Stomach smooth muscle (tissue), 2 donors: ENCODE data around the gene TREML2.

Experiments
- H3K27ac ChIP-seq: one replicate; pipeline ENCODE4 v1.7.0; 2013; ENCODE audit warnings: mild to moderate bottlenecking, low read length, inconsistent platforms
- H3K27me3 ChIP-seq, 2 donors: one replicate each; pipeline ENCODE4 v1.7.0; 2013; ENCODE audit warnings: low read length in 2 of 2; ENCODE audit not compliant: insufficient read depth in 2 of 2, control insufficient read depth in 1 of 2
- H3K36me3 ChIP-seq, 2 donors: one replicate each; pipeline ENCODE4 v1.7.0; 2013; ENCODE audit warnings: low read length in 2 of 2; ENCODE audit not compliant: control insufficient read depth in 2 of 2, insufficient read depth in 2 of 2
- H3K4me1 ChIP-seq: one replicate; pipeline ENCODE4 v1.7.0; 2013; ENCODE audit warnings: low read length; ENCODE audit not compliant: control insufficient read depth, insufficient read depth
- H3K4me3 ChIP-seq, 2 donors: one replicate each; pipeline ENCODE4 v1.7.0; 2013; ENCODE audit warnings: low read length in 2 of 2
- H3K9ac ChIP-seq, 2 donors: one replicate each; pipeline ENCODE4 v1.7.0; 2013; ENCODE audit warnings: low read length in 2 of 2, mild to moderate bottlenecking in 1 of 2
- H3K9me3 ChIP-seq, 2 donors: one replicate each; pipeline ENCODE4 v1.7.0; 2013; ENCODE audit warnings: low read length in 2 of 2; ENCODE audit not compliant: control insufficient read depth in 2 of 2
- donor health status: healthy.
- donor health status: Pancreatic carcinoma.

The TREML2 gene

GRCh38 chr6:41177287-41177686, 23.7 kb downstream of the TREML2 start:
- no peaks in the 10 kb centered on the region for H3K36me3 ChIP-seq
- H3K27me3 ChIP-seq, result no peaks in the 10 kb centered on the region
- no peaks in the 10 kb centered on the region for H3K4me1 ChIP-seq
- H3K9me3 ChIP-seq, result no peaks in the 10 kb centered on the region
- no peak overlapping the region for H3K9ac ChIP-seq
- H3K4me3 ChIP-seq, result no peak overlapping the region
- H3K27ac ChIP-seq, result no peak overlapping the region

- no peaks in the 10 kb centered on the region for H3K9me3 ChIP-seq
- peaks cover 0 to 3% of the 10 kb centered on the region in 2 donors for H3K27me3 ChIP-seq
- no peak overlapping the region for H3K9ac ChIP-seq
- no peaks in the 10 kb centered on the region for H3K36me3 ChIP-seq
- no peak overlapping the region for H3K4me3 ChIP-seq
- no peaks in the 10 kb centered on the region for H3K4me1 ChIP-seq
- no peak overlapping the region for H3K27ac ChIP-seq
Observed at GRCh38 chr6:41176189-41176588, 24.8 kb downstream of the TREML2 start.

DNA sequence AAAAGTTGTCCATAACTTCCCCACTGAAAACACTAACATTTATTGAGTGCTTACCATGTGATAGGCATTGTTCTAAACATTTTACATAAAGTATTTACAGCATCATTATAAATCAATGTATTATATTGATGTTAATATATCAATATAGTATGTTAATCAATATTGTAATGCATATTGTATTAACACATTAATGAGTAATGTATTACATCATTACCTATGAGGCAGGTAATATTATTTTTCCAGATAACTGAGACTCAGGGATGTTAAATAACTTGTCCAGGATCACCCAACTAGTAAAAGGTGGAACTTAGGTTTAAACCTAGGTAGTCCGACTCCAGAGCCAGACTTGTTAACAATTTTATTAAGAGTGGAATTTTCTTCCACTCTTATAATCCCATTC, 25.9 kb downstream of the TREML2 start:
- H3K4me3 ChIP-seq, result no peak overlapping the region
- peaks cover 0 to 4% of the 10 kb centered on the region in 2 donors for H3K27me3 ChIP-seq
- no peaks in the 10 kb centered on the region for H3K36me3 ChIP-seq
- H3K9ac ChIP-seq, result no peak overlapping the region
- H3K27ac ChIP-seq, result no peak overlapping the region
- no peaks in the 10 kb centered on the region for H3K4me1 ChIP-seq
- no peaks in the 10 kb centered on the region for H3K9me3 ChIP-seq

DNA sequence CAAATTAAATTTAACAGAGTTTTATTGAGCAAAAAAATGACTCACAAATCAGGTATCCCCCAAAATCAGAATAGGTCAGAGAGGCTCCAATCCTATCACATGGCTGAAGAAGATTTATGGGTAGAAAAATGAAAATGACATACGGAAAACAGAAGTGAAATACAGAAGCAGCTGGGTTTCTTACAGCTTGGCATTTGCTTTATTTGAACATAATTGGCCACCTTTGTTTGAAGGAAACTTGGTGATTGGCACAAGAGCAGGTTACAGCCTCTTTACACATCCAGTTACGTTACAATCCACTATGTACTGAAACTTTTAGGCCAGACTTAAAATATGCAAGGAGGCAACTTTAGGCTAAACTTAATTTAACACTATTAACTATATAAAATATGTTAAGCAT, 26.3 kb downstream of the TREML2 start:
- Histone ChIP-seq H3K9me3 (no peaks in the 10 kb centered on the region), H3K27me3 (peaks cover 0 to 4% of the 10 kb centered on the region in 2 donors), H3K4me3 (no peak overlapping the region), H3K36me3 (no peaks in the 10 kb centered on the region), H3K9ac (no peak overlapping the region), H3K27ac (no peak overlapping the region), H3K4me1 (no peaks in the 10 kb centered on the region)

DNA sequence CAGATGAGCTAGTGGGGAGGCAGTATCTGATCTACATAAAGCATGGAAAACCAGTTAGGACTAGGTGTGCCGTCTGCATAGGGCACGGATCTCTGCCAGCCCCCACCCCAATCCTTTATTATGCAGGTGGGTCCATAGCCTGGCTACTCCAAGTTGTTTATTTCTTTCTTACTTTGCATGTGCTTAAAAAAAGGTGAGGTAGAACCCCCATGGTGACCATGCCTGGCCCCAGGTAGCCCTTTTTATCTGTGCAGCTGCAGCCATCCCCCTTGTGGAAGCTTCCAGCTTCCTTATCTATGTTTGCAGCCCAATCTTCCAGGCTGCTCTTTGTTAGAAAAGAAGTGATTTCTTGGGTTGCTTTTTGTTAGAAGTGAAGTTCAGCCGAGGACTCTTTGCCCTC, 29.0 kb downstream of the TREML2 start:
- H3K9me3 ChIP-seq, result no peaks in the 10 kb centered on the region
- no peaks in the 10 kb centered on the region for H3K4me1 ChIP-seq
- H3K9ac ChIP-seq, result no peak overlapping the region
- no peak overlapping the region for H3K4me3 ChIP-seq
- no peaks in the 10 kb centered on the region for H3K36me3 ChIP-seq
- H3K27me3 ChIP-seq, result peaks cover 0 to 4% of the 10 kb centered on the region in 2 donors
- H3K27ac ChIP-seq, result no peak overlapping the region

- H3K9ac ChIP-seq, result no peak overlapping the region
- peaks cover 0 to 4% of the 10 kb centered on the region in 2 donors for H3K27me3 ChIP-seq
- H3K27ac ChIP-seq, result no peak overlapping the region
- H3K36me3 ChIP-seq, result no peaks in the 10 kb centered on the region
- no peaks in the 10 kb centered on the region for H3K9me3 ChIP-seq
- no peak overlapping the region for H3K4me3 ChIP-seq
- H3K4me1 ChIP-seq, result no peaks in the 10 kb centered on the region
Observed at GRCh38 chr6:41170547-41171160, 30.3 kb downstream of the TREML2 start.

GRCh38 chr6:41167173-41167963, 33.6 kb downstream of the TREML2 start:
- no peaks in the 10 kb centered on the region for H3K4me1 ChIP-seq
- no peak overlapping the region for H3K27ac ChIP-seq
- H3K4me3 ChIP-seq, result no peak overlapping the region
- H3K36me3 ChIP-seq, result no peaks in the 10 kb centered on the region
- H3K9me3 ChIP-seq, result no peaks in the 10 kb centered on the region
- no peak overlapping the region for H3K9ac ChIP-seq
- peaks cover 0 to 4% of the 10 kb centered on the region in 2 donors for H3K27me3 ChIP-seq

DNA sequence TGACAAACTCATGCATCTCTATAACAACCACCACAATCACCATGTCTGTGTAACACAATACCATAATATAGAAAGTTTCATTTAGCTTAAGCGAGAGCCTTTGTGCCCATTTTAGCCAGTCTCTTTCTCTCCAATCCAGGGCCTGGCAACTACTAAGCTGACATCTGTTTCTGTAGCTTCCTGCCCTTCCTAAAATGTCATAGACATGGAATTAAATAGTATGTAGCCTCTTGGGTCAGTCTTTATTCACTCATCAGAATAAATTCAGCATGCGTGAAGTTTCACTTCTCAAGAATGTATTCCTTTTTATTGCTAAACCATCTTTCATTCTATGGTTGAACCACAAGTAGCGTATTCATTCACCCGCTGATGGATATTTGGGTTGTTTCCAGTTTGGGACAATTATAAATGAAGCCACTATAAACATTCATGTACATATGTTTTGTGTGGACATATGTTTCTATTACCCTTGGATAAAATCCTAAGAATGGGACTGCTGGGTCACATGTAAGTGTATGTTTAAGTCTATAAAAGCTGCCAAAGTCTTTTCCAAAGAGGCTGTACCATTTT, 36.3 kb downstream of the TREML2 start:
- Histone ChIP-seq H3K9me3 (no peaks in the 10 kb centered on the region), H3K27me3 (peaks cover 0 to 5% of the 10 kb centered on the region in 2 donors), H3K4me3 (no peak overlapping the region), H3K27ac (no peak overlapping the region), H3K4me1 (no peaks in the 10 kb centered on the region), H3K36me3 (no peaks in the 10 kb centered on the region), H3K9ac (no peak overlapping the region)

- Histone ChIP-seq H3K4me3 (no peak overlapping the region), H3K27ac (no peak overlapping the region), H3K4me1 (no peaks in the 10 kb centered on the region), H3K9me3 (no peaks in the 10 kb centered on the region), H3K9ac (no peak overlapping the region), H3K36me3 (no peaks in the 10 kb centered on the region), H3K27me3 (peaks cover 0 to 8% of the 10 kb centered on the region in 2 donors)
Observed at GRCh38 chr6:41163419-41163717, 37.6 kb downstream of the TREML2 start.

DNA sequence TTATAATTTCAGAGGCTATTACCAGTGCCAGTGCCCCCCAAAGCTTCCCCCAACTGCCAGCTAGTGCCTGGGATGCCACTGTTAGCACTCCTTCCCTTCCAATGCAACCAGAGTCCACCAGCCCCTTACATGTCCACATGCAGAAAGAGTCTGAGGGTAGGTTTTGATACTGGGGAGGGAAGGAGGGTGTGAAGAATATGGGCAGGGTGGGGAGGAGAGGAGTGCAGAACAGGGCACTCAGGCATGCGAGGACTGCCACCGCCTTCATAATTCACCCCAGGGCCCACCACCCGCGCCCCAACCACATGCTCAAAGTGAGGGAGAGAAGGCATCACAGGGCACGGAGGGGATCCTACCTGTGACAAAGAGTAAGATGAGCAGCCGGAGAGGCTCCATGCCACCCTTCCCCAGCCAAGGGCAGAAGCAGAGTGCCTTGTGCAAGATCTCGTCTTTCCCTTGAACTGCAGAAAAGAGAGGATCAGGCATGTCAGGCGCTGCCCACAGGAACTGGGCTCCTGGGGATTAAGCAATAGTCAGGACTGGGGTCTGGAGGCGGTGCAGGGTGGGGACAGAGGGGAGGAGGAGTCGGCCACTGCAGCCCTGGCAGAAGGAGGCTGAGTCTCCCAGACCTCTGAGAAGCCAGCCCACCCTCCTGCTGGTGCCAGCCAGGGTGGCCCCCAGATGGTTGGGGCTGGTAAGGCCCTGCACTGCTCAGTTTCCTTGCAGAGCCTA, 38.1 kb downstream of the TREML2 start, which contains the start of gene TREM2:
TSS of gene TREM2 (minus strand) at position 430 of the 732 bp plus-strand sequence. CDS start at position 396, 34 bp downstream.
- Histone ChIP-seq H3K9me3 (no peaks in the 10 kb centered on the region), H3K27me3 (peaks cover 0 to 8% of the 10 kb centered on the region in 2 donors), H3K4me3 (no peak within 1 kb of the TSS), H3K36me3 (no peaks in the 10 kb centered on the region), H3K27ac (no peak within 1 kb of the TSS), H3K4me1 (no peaks in the 10 kb centered on the region), H3K9ac (no peak within 1 kb of the TSS)
